Stimulated activated CD8-positive, alpha-beta memory T cell treated with anti-CD3 and anti-CD28 coated beads, Interleukin-12 subunit alpha, Interleukin-12 subunit beta, amount 100 ng/mL, for 24 hours (primary cell): ENCODE data around the gene PLPP7.
A peak's percentile ranks its signal among the peaks of the same experiment; 100 is the strongest.

Experiments
- DNase-seq: peaks from one replicate; pipeline ENCODE4 v3.0.0-alpha.2; 2020; ENCODE audit errors: extremely low read depth

PLPP7 gene

DNA sequence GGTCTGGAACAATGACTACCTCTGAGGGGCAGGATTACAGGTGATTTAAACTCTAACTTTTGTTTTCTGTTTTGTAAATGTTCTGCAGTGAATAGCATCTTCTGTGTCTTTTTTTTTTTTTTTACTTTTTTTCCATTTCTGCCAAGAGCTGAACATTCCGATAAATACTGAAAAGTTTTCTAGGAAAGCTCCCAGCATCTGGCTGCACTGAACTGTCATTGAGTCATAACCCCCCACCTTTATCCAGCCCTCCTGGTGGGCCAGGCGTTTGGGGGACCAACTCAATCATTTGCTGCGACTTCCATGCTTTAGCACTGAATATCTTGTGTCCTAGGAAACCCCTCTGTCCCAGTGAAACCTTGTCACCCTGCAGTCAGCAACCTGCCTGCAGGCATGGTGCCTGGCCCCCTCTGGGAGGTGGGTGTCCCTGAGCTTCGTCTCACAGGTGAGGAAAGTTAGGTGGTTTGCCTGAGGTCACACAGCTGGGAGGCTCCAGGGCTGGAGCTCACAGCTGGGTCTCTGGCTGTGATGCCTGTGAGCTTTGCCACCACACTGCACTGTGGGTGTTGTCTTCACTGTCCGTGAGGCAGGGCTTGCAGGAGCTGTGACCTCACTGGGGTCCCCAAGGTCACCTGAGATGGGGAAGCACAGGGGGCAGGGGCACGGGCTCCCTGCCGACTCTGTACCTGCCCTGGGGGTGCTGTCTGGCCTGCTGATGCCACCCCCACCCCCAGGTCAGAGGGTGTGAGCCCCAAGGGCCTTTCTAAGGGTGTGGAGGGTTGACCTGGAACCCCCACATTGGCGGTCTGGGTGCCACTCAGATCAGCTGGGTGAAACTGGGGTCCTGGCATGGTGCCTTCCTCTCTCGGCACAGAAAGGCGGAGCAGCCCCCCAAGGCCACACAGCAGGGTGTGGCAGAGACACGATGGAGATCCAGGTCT lies 14.1 kb downstream of the PLPP7 start:
- DNase-seq, result no peak

DNA sequence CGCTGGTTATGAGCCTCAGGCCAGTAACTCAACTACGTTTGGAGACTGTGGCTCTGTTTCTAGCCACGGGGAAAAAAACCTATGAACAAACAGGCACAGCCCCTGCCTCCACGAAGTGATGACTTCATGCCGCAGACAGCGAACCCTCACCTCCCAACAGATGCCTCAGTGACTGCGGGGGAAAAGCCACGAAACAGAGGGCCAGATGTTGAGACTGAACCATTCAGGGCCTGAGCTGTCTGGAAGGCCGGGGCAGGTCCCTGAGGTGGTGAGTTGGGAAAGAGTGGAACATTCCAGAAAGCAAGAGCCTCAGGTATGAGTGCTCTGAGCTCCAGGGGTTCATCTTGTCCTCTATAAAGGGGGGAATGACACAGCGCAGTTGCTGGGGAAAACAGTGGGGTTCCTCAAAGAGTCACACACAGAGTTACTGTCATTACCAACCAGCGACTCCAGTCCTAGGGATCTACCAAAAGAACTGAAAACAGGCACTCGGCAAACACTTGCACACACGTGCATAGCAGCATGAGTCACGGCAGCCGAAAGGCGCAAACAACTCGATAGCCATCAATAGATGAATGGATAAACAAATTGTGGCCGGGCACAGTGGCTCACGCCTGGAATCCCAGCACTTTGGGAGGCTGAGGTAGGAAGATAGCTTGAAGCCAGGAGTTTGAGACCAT lies 15.3 kb downstream of the PLPP7 start:
- no peak for DNase-seq

DNA sequence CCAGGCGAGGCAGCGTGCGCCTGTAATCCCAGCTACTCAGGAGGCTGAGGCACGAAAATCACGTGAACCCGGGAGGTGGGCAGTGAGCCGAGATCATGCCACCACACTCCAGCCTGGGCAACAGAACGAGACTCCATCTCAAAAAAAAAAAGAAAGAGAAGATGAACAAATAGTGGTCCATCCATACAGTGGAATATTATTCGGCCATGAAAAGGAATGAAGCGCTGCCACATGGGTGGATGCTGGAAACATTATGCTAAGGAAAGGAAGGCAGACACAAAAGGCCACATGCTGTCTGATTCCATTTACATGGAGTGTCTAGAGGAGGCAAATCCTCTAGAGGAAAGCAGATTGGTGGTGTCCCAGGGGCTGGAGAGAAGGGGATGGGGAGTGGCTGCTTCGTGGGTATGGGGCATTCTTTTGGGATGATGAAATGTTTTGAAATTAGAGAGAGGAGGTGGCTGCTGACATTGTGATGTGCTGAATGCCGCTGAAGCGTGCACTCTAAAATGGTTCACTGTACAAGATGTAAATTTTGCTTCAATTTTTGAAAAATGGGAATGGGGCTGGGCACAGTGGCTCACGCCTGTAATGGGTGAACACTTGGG lies 17.0 kb downstream of the PLPP7 start:
- DNase-seq, result no peak

DNA sequence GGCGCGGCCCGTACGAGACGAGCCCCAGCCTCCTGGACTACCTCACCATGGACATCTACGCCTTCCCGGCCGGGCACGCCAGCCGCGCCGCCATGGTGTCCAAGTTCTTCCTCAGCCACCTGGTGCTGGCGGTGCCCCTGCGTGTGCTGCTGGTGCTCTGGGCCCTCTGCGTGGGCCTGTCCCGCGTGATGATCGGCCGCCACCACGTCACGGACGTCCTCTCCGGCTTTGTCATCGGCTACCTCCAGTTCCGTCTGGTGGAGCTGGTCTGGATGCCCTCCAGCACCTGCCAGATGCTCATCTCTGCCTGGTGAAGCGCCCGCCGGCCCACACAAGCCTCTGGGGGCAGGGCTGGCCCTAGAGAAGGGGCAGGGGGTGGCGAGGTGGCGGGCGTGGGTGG lies 18.5 kb downstream of the PLPP7 start:
- DNase-seq, result no peak

DNA sequence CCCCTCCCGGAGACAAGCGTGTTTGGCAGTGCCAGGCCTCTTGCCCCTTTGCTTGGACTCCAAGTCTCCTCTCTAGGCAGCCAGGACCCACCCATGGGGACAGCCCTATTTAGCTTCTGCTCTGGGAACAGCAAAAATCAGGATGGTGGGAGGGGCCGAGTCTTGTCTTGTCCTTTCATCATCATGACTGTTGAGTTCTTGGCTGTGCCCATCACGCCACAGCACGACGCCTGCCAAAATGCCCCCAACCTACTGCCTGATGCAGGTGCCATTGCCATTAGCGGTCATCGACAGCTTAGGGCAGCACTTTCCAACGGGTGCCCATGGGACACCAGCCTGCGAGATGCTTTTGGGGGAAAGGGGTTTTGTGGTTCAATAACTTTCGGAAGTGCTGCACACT lies 18.9 kb downstream of the PLPP7 start:
- no peak for DNase-seq

DNA sequence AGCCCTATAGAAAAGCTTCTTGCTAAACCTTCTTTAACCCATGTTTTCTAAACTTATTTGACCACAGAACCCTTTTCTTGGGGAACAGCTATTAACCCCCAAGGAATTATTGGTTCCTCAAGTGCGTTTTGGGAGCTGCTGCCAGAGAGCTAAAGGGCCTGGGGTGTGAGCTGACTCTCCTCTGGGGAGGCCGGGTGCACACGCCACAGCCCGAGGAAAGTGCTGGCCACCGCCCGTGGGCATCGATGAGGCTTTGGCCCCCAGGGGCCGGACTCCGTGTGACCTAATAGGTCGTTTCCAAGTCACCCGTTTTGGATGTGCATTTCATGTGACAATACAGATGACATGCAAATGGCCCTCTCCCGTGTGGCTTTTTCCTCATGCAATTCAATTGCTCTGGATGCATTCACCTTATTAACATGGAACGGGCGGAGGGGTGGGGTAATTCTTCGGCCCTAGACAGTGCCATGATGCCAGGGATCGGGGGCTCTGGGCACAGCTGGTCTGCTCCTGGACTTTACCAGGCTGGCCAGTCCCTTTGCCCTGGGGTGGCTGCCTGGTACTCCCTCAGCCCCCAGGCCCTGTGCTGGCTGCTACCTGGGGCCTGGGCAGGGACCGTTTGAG lies 19.5 kb downstream of the PLPP7 start:
- no peak for DNase-seq

DNA sequence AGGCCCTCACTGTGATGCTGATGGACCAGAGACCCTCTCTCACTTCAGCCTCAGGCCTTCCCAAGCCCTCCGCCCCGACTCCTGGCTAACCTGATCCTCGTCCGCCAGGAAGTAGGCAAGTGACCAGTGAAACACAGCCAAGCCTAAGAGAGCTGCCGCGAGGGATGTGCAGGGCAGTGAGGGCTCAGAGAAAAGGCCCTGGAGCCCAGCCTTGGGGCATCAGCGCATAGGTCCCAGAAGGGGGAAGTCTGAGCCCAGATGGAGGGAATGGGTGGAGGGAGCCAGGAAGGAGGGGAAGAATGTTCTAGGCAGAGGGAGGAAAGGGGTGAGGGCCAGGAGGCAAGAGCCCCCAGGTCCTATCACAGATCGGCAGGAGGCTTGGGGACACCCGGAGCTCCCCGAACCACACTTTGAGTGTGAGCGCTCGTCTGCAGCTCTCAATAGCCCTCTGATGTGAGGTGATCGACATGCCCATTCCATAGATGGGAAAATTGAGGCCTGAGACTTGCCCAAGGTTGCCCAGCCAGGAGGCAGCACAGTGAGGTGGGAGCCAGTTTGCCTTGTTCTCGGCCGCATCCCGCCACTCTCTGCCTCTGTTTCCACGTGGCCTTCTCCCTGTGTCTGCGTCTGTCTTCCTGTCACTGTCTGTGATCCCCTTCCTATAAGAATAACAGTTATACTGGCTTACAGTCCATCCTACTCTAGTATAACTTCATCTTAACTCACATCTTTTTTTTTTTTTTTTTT lies 20.2 kb downstream of the PLPP7 start:
- no peak for DNase-seq

DNA sequence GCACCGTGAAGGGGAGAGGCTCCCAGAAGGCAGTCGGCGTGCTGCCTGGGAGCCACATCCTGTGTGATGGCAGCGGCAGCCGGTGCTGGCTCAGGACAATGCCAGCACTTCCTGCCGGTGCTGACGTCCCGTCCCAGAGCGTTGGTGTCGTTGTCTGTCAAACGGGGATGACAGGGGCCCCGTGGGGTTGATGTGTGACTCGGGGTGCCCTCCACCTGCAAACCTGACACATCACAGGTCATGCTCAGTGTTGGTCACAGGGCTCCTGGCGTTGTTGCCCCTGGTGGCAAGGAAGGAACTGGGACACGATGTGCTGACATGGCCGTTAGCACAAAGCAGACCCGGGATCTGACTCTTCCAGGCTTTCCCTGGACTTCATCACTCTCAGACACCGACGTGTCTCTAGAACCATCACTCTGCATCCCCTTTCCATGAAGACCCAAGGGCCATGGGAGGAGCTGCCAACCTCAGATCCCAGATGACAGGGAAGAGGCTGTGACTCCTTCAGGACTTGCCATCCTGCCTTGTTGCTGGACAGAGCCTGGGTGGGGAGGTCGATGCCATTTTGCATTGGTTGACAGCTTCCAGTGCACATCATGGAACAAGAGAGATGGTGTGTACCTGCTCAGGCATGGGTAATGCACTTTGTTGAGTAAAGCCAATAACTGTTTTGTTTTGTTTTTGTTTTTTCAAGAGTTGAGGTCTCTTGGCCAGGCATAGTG lies 21.5 kb downstream of the PLPP7 start:
- peak; percentile 20 for DNase-seq

DNA sequence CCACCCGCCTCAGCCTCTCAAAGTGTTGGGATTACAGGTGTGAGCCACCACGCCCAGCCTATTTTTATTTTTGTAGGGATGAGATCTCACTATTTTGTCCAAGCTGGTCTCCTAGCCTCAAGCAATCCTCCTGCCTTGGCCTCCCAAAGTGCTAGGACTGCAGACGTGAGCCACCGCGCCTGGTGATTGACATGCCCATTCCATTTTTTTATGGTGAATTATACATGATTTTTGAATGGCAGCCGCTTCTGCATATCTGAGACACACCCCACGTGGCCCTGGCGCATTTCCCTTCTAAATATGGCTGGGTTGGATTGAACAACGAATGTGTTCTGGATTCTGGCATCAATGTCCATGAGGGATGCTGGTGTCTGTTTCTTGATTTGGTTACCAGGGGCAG lies 22.7 kb downstream of the PLPP7 start:
- DNase-seq, result no peak

DNA sequence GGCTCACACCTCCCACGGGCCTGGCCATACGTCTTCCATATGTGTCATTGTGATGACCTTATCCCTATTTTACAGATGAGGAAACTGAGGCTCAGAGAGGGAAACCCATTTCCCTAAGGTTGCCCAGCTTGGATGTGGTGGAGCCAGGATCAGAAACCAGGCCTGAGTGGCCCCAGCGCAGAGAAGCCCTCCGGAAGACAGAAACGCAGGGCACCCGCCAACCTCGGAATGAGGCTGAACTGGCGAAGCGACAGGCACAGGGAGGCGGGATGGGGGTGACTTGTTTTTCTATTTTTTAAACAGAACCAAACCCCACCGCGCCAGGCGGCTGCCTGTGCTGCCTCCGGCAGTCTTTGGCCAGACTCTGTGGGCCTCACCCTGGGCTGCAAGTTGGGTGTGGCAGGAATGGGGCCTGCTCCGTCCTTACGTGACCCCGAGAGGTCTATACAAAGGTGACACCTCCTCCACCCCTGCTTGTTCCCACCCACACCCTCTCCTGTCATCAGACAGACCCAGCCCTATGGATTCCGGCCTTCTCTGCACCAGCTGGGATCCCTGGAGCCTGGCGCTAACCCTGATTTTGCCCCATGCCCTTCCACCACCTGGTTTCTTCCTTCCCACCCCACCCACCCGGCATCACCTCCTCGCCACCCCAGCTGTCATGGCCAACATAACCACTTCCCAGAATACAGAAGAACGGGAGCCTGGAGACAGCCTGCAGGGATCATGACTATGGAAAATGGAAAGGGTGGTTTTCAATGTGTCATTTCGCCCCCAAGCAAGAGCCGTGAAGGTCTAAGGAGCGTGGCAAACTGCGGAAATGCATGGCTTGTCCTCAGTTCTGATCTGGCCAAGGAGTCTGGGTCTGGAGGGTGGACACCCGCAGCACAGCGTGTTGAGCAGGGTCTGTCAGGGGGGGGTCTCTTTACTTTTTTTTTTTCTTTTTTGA lies 23.6 kb downstream of the PLPP7 start:
- DNase-seq, result no peak

DNA sequence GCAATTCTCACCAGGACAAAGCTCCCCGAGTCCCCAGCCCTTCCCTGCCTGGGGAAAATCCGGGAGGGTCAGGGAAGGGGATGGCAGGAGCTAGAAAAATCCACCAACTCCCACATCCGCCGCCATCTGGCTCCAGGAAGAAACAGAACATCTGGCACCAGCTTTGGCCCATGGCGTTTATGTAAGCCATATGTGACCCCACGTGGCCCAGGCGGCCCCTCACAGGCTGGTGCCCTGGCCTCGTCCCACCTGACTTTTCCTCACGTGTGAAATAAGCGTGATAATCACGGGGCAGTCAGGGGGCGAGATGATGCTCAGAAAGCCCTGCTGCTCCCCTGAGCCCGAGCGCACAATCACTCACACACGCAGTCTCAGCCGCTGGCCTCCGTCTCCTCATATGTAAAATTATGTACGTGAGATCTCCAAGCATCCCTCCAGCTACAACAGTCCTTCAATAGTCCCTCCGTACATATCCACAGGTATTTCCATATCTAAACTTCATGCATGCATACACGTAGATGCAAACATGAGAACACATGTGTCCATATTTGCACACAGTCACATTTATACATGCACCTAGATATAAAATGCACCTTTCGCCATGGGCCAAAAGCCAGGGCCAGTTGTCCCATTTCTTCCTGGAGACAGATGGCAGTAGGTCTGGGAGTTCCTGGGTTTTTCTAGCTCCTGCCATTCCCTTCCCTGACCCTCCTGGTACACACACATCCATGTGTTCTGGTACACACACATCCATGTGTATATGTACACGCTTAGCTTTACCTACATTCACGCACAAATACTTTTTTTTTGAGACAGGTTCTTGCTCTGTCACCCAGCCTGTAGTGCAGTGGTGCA lies 28.9 kb downstream of the PLPP7 start:
- no peak for DNase-seq

DNA sequence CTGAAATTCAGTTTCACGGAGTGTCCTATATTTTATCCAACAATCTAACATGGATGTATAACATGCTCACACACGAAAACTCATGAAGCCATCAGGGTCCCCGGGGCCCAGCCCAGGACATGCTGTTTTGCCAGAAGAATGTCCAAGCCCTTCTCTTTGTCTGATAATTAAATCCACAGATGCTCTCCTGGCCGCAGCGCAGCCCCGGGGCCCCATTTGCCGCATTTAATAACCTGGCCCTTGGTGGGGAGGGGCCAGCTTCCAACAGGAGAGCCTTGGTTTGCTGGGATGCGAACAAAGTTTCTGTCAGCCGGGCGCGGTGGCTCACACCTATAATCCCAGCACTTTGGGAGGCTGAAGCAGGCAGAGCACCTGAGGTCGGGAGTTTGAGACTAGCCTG lies 30.0 kb downstream of the PLPP7 start:
- no peak for DNase-seq

DNA sequence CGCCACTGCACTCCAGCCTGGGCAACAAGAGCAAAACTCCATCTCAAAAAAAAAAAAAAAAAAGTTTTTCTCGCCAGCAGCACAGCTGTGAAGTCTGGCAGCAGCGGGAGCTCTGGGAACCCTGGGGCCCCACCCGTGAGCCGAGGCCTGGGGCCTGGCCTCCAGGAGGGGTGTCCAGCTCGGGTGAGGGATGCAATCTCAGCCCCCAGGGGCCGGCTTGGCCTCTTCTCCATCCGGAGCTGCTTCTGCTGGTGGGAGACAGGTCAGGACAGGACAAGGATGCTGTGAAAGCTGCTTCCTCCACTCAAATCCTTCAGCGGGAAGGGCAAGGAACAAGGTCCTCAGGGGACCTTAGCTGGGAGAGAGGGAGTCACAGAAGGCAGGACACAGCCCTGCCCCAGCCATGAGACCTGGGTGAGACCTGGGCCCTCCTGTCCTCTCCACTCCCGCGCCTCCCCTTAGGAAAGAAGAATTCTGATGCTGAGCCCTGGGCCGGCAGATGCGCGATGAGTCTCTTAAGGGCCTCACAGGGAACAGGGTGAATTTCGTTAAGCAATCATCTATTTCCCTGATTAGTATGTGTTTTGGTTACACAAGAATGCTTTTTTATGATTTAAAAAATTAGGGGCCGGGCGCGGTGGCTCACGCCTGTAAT lies 30.6 kb downstream of the PLPP7 start:
- DNase-seq, result no peak

DNA sequence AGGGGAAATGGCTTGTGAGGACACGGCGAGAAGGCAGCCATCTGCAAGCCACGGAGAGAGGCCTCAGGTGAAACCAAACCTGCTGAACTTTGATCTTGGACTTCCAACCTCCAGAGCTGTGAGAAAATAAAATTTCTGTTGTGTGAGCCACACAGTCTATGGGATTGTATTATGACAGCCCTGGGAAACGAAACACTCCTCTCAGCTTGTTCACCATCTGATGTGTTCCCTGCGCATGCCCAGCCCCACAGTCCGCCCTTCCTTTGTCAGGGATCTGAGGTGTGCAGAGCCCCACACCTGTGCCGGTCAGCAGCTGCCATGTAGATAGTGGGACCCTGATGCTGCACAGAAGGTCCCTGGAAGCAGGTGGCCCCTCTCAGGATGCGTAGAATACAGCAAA lies 34.1 kb downstream of the PLPP7 start:
- no peak for DNase-seq

DNA sequence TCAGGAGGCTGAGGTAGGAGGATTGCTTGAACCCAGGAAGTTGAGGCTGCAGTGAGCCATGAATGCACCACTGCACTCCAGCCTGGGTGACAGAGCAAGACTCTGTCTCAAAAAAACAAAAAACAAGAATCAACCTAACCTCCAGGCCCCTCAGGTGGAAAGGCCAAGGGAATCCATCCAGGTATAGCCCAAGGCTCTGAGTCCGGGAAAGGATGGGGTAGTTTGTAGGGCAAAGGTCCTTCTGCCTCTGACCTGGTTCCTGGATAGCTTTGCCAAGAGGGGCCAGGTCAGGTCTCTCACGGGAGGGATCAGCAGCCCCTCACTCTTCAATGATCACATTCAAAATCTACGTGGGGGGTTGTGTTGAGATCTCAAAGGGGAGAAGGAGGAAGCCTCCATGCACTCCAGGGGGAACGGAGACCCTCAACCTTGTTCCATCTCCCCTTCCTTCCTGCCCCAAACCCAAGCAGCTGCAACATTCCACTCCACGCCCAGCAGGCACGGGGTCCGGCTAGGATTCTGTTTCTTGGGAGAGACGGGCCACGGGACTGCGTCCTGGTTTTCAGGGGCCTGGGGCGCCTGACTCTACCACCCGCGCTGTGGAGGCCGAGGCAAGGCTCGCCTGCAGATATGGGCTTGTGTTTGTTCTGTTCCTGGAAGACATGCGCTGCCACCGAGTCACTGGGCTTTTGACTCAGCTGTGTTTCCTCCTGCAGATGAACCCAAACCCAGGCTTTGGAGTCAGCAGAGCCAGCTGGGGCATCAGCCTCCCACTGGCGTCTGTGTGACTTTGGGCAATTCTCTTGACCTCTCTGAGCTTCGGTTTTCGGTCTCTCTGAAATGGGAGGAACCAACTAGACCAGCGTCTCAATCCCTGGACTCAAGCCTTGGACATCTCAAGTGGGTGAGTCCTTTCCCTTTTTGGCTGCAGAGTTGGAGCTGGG lies 35.5 kb downstream of the PLPP7 start:
- no peak for DNase-seq

DNA sequence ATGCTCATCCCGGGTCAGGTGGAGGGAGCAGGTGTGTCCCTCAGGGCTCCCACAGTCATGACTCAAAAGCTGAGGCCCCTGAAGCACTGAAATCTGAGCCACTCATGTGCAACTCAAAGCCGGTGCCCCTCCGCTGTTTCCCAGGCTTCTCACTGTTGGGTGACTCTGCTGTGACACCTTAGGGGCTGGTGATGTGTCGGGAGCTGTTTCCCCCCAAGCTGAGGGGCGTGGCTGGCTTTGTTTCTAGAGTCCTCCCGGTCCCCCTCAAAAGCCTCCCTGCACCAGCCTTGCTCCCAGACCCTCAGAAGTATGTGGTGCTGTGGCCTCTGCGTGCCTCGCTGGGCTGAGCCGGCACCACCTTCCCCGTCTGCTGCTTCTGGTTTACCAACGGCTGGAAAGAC lies 39.7 kb downstream of the PLPP7 start:
- DNase-seq, result no peak
